ENCODE measurements around the gene NSG2.
"Not testable (repeated sequence)": the region's sequence is repeated elsewhere in the genome, so short reads cannot be mapped to it uniquely, and the experiment has no call there.

NSG2 gene

GRCh38 chr5:174145091-174145490 lies 99.6 kb downstream of the NSG2 start:
- TF ChIP-seq POLR2A (IDR thresholded peaks at IDR 0.05; ENCODE audit: low read depth, low read length) (no peak), POU2F2 (IDR thresholded peaks at IDR 0.05; ENCODE audit: low read depth, low read length) (no peak), POLR2AphosphoS5 (IDR thresholded peaks at IDR 0.05; ENCODE audit: low read depth, low read length) (no peak), SPI1 (IDR thresholded peaks at IDR 0.05; ENCODE audit: low read depth, low read length) (no peak), TAF1 (IDR thresholded peaks at IDR 0.05; ENCODE audit: low read depth, low read length) (no peak)
- no peak for FAIRE-seq
- DNase-seq (ENCODE audit: insufficient read length, low spot score) = no peak

DNA sequence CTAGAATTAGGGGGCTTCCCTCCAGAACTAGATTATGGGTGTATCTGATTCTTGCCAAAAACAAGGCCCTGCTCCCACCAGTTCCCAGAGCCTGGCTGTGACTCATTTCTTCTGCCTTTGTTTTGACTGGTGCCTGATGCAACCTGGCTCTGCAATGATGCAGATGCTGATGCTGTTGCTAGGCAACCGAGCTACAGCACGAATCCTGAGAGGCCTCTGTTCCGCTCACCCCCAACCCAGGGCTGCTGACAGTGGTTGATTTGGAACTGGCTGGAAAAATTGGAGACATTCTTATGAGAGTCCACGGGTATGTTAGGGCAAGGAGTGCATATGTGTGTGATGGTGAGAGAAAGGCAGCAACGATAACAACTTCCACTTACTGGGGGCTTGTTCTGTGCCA lies 100.3 kb downstream of the NSG2 start:
- no peak for TF ChIP-seq POLR2AphosphoS5 (IDR thresholded peaks at IDR 0.05; ENCODE audit: low read depth, low read length)
- TF ChIP-seq SPI1 (IDR thresholded peaks at IDR 0.05; ENCODE audit: low read depth, low read length) = no peak
- FAIRE-seq (no peak), DNase-seq (ENCODE audit: insufficient read length, low spot score) (no peak)

DNA sequence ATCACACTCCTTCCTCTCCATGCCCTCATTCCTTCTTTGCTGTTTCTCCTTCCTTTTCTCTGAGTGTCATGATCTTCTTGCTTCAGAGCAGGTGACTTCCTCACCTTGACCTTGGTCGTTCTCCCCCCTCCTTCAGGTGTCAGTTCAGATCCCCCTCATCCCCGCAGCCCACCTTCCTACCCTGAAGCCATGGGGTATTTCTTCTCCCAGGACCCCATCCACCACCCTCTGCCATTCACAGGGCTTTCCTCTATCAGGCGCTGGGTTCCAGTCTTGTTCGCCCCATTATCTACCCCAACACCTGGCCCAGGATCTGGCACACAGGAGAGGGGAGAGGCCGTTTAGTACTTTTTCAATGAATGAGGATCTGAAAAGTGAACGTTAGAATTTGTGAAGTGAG lies 101.0 kb downstream of the NSG2 start:
- FAIRE-seq (no peak), DNase-seq (ENCODE audit: insufficient read length, low spot score) (no peak)
- TF ChIP-seq POLR2A (IDR thresholded peaks at IDR 0.05; ENCODE audit: low read depth, low read length) = no peak

DNA sequence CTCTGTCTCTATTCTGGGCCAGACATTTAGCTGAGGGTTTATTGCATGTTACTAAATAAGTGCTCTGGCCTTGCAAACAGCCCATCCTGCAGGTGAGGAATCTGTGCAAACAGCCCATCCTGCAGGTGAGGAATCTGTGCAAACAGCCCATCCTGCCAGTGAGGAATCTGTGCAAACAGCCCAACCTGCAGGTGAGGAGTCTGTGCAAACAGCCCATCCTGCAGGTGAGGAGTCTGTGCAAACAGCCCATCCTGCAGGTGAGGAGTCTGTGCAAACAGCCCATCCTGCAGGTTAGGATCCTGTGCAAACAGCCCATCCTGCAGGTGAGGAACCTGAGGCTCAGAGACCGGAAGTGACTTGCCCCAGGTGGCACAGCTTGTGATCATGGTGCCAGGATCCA lies 101.5 kb downstream of the NSG2 start:
- FAIRE-seq; DNase-seq (ENCODE audit: insufficient read length, low spot score): not testable (repeated sequence)

DNA sequence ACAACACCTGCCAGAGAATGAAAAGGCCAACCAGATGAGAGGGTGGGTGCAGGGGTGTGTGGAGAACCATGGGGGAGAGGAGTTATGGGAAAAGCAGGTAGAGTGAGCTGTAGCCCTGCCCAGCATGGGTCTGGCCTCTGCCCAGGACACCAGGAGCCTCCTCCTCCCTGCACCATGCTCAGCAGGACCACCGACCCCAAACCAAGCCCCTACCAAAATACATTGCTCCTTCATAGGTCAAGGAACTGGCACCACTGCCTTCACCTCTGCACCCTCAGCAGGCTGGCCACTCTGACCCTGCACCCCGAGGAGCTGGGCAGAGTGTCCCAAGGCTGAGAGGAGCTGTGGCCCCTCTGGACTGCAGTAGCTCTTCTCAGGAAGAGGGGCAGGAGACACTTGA lies 102.0 kb downstream of the NSG2 start:
- TF ChIP-seq POLR2A (IDR thresholded peaks at IDR 0.05; ENCODE audit: low read depth, low read length) (no peak), SPI1 (IDR thresholded peaks at IDR 0.05; ENCODE audit: low read depth, low read length) (no peak)
- DNase-seq (ENCODE audit: insufficient read length, low spot score) = no peak
- FAIRE-seq = no peak

DNA sequence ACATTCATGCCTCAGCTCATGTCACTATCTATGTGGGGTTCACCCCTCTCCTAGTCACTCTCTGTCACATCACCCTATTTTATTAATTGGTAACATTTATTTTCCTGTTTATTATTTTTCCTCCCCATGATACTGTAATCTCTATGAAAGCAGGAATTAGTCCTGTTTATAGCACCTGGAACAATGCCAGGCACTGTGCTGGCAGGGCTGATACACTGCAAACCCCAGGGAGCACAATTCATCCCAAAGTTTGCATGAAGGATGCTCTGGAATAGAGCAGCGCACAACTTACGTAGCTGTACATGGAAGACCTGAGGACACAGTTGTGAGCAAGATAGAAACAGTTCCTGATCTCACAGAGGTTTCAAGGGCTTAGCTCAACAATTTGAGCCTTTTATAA lies 103.2 kb downstream of the NSG2 start:
- TF ChIP-seq POLR2A (IDR thresholded peaks at IDR 0.05; ENCODE audit: low read depth, low read length) (no peak), POU2F2 (IDR thresholded peaks at IDR 0.05; ENCODE audit: low read depth, low read length) (no peak)
- FAIRE-seq (no peak), DNase-seq (ENCODE audit: insufficient read length, low spot score) (no peak)

DNA sequence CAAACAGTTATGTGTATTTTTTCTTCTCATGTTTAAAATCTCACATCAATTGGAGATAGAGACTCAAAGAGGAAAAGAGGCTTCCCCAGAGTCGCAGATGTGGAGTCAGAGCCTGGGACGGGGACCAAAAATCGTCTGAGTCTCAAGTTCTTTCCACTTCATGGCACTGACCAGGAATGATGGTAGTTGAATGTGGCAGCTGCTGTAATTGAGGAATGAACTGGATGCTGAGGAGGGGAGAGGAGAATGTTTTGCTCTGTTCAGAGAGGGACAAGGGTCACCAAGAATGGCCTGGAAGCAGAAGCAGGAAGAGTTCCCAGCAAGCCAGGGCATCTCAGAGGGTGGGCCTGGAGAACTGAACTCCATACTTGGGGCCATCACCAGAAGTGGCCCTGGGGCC lies 103.9 kb downstream of the NSG2 start:
- DNase-seq (ENCODE audit: insufficient read length, low spot score) (no peak), FAIRE-seq (no peak)

DNA sequence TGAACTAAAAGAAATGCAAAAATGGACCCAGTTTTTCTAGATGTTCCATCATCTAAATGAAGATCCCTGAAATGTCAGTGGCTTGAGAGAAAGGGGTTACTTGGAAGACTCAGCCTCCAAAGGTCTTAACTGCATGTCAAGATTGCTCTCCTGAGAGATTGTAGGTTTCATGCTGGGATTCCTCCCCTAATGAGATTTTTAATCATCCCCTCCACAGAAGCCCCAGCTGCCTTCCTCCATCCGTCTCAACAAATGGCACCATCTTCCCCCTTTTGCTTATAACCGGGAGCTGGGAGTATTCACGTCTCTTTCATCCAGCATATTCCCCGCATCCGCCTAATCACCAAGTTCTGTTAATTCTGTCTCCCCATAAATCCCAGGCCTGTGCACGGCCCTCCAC lies 104.5 kb downstream of the NSG2 start:
- no peak for TF ChIP-seq POLR2A (IDR thresholded peaks at IDR 0.05; ENCODE audit: low read depth, low read length)
- no peak for TF ChIP-seq SPI1 (IDR thresholded peaks at IDR 0.05; ENCODE audit: low read depth, low read length)
- no peak for TF ChIP-seq TAF1 (IDR thresholded peaks at IDR 0.05; ENCODE audit: low read depth, low read length)
- TF ChIP-seq PAX5 (IDR thresholded peaks at IDR 0.05; ENCODE audit: insufficient read depth, low read length, severe bottlenecking) = no peak
- no peak for TF ChIP-seq POU2F2 (IDR thresholded peaks at IDR 0.05; ENCODE audit: low read depth, low read length)
- TF ChIP-seq POLR2AphosphoS5 (IDR thresholded peaks at IDR 0.05; ENCODE audit: low read depth, low read length) = no peak
- FAIRE-seq = no peak
- no peak for DNase-seq (ENCODE audit: insufficient read length, low spot score)

More for the DNA sequence above, 103.9 kb downstream of the NSG2 start:
- TF ChIP-seq POLR2A (IDR thresholded peaks at IDR 0.05; ENCODE audit: low read depth, low read length) = no peak
- no peak for TF ChIP-seq TAF1 (IDR thresholded peaks at IDR 0.05; ENCODE audit: low read depth, low read length)
- no peak for TF ChIP-seq POU2F2 (IDR thresholded peaks at IDR 0.05; ENCODE audit: low read depth, low read length)
- no peak for TF ChIP-seq SPI1 (IDR thresholded peaks at IDR 0.05; ENCODE audit: low read depth, low read length)
- no peak for TF ChIP-seq PAX5 (IDR thresholded peaks at IDR 0.05; ENCODE audit: insufficient read depth, low read length, severe bottlenecking)
- TF ChIP-seq POLR2AphosphoS5 (IDR thresholded peaks at IDR 0.05; ENCODE audit: low read depth, low read length) = no peak

- DNase-seq (ENCODE audit: insufficient read length, low spot score) (no peak), FAIRE-seq (no peak)
- TF ChIP-seq SPI1 (IDR thresholded peaks at IDR 0.05; ENCODE audit: low read depth, low read length) (no peak), TAF1 (IDR thresholded peaks at IDR 0.05; ENCODE audit: low read depth, low read length) (no peak), PAX5 (IDR thresholded peaks at IDR 0.05; ENCODE audit: insufficient read depth, low read length, severe bottlenecking) (no peak), POLR2AphosphoS5 (IDR thresholded peaks at IDR 0.05; ENCODE audit: low read depth, low read length) (no peak), POLR2A (IDR thresholded peaks at IDR 0.05; ENCODE audit: low read depth, low read length) (no peak), POU2F2 (IDR thresholded peaks at IDR 0.05; ENCODE audit: low read depth, low read length) (no peak)
These were observed 106.2 kb downstream of the NSG2 start for GRCh38 chr5:174151599-174152181.

GRCh38 chr5:174154559-174154958 lies 109.1 kb downstream of the NSG2 start:
- FAIRE-seq (no peak), DNase-seq (ENCODE audit: insufficient read length, low spot score) (no peak)
- no peak for TF ChIP-seq PAX5 (IDR thresholded peaks at IDR 0.05; ENCODE audit: insufficient read depth, low read length, severe bottlenecking)
- TF ChIP-seq POLR2A (IDR thresholded peaks at IDR 0.05; ENCODE audit: low read depth, low read length) = no peak
- no peak for TF ChIP-seq POLR2AphosphoS5 (IDR thresholded peaks at IDR 0.05; ENCODE audit: low read depth, low read length)
- no peak for TF ChIP-seq TAF1 (IDR thresholded peaks at IDR 0.05; ENCODE audit: low read depth, low read length)
- TF ChIP-seq SPI1 (IDR thresholded peaks at IDR 0.05; ENCODE audit: low read depth, low read length) = no peak
- no peak for TF ChIP-seq POU2F2 (IDR thresholded peaks at IDR 0.05; ENCODE audit: low read depth, low read length)

DNA sequence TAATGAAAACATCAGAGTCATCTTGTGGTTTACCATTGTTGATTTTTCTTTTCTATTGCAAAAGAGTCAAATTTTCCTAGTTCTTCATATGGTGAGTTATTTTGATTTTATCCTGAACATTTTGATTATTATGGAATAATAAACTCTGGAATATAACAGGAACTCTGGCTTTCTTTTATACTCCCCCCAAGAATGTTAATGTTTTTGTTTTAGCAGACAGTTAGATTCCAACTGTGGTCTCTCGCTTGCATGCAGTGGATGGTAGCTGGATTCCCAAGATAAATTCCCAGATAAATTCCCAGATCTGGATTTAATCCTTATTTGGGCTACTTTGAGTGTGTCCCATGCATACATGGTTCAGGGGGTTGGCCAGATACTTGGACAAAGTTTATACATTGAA lies 109.8 kb downstream of the NSG2 start:
- FAIRE-seq (no peak), DNase-seq (ENCODE audit: insufficient read length, low spot score) (no peak)
- no peak for TF ChIP-seq PAX5 (IDR thresholded peaks at IDR 0.05; ENCODE audit: insufficient read depth, low read length, severe bottlenecking)
- no peak for TF ChIP-seq TAF1 (IDR thresholded peaks at IDR 0.05; ENCODE audit: low read depth, low read length)
- no peak for TF ChIP-seq POLR2A (IDR thresholded peaks at IDR 0.05; ENCODE audit: low read depth, low read length)
